ENCODE measurements around the gene PLXNA4. TPM values are rescaled to one million over a fixed set of nuclear protein-coding genes. Genes with fewer than 3 reads are reported as not detected.

Gene PLXNA4
- 1 to 10 TPM; 3.4 to 4.6 TPM for total RNA-seq
- polyA plus RNA-seq: under 1 TPM; 0.63 to 0.69 TPM
- long read RNA-seq, donor 1: 0 reads
- long read RNA-seq, donor 2: 0 reads
- long read RNA-seq, donor 3: 0 reads
- long read RNA-seq, donor 4: 0 reads
- long read RNA-seq, donor 5, partial matches to known transcripts: 0 of 1 reads
- long read RNA-seq, donor 5, other reads (novel, unspliced or antisense): 0 of 1 reads

GRCh38 chr7:132575982-132576720, at the start of gene PLXNA4:
Gene PLXNA4, minus strand, starts transcription at chr7:132576470. Its CDS starts 67,777 bp downstream, at chr7:132508693.
- H3K4me3 ChIP-seq: peak within 1 kb of the TSS; percentile 44
- DNase-seq (peak in 1 of 3 donors; percentile 30), ATAC-seq (ENCODE audit: insufficient read depth, low FRiP score) (no peak)
- no peak within 1 kb of the TSS for H3K9ac ChIP-seq (ENCODE audit: insufficient read depth in 1 of 2, low read length in 2 of 2)
- no peak for TF ChIP-seq CTCF (IDR thresholded peaks at IDR 0.05; ENCODE audit: control extremely low read depth, extremely low read depth)
- WGBS, 2 donors: 2 to 3% methylated on average over 67 of the region's 67 CpGs
- peak within 1 kb of the TSS in 1 of 2 donors; percentile 14 for H3K27ac ChIP-seq (ENCODE audit: low read depth in 1 of 2, low read length in 1 of 2)
- peaks cover 0 to 7% (median 0%) of the 10 kb centered on the region in 4 donors for H3K9me3 ChIP-seq (ENCODE audit: control insufficient read depth in 4 of 4, insufficient read depth in 3 of 4, low read length in 3 of 4)
- no peaks in the 10 kb centered on the region for H3K36me3 ChIP-seq (ENCODE audit: control insufficient read depth in 4 of 4, insufficient read depth in 4 of 4, low read length in 4 of 4)
- peaks cover 0 to 17% (median 10%) of the 10 kb centered on the region in 5 donors for H3K4me1 ChIP-seq (ENCODE audit: control insufficient read depth in 5 of 5, insufficient read depth in 5 of 5, low read length in 5 of 5)
- H3K27me3 ChIP-seq (ENCODE audit: control insufficient read depth in 3 of 3, insufficient read depth in 3 of 3, low read length in 2 of 3): peaks cover 4 to 80% (median 61%) of the 10 kb centered on the region in 3 donors

DNA sequence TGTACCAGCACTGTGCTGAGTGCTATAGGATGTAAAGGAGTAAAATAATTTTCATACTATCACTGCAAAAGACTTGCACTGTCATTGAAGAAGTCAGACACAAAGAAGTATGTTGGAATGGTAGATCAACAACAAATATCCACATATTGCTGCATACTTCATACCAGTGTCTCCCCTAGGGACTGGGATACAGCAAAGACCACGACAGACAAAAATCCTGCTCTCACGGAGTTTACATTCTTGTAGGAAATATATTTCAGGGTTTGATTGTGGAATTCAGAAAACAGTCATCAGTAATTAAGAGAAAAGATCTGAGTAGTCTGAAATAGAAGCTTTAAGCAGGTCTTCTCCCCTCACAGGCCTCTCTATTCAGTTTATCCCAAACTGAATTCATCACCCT, 49.4 kb upstream of the PLXNA4 start:
- no peak overlapping the region for H3K9ac ChIP-seq (ENCODE audit: insufficient read depth in 1 of 2, low read length in 2 of 2)
- TF ChIP-seq CTCF (IDR thresholded peaks at IDR 0.05; ENCODE audit: control extremely low read depth, extremely low read depth): no peak
- no peak overlapping the region for H3K4me3 ChIP-seq
- no peak for ATAC-seq (ENCODE audit: insufficient read depth, low FRiP score)
- 81 to 92% methylated on average over 2 of the region's 2 CpGs for WGBS, 2 donors
- H3K9me3 ChIP-seq (ENCODE audit: control insufficient read depth in 4 of 4, insufficient read depth in 3 of 4, low read length in 3 of 4): no peaks in the 10 kb centered on the region
- DNase-seq: no peak
- H3K36me3 ChIP-seq (ENCODE audit: control insufficient read depth in 4 of 4, insufficient read depth in 4 of 4, low read length in 4 of 4): no peaks in the 10 kb centered on the region
- peaks cover 0 to 2% (median 0%) of the 10 kb centered on the region in 3 donors for H3K27me3 ChIP-seq (ENCODE audit: control insufficient read depth in 3 of 3, insufficient read depth in 3 of 3, low read length in 2 of 3)
- no peak overlapping the region for H3K27ac ChIP-seq (ENCODE audit: low read depth in 1 of 2, low read length in 1 of 2)
- no peaks in the 10 kb centered on the region for H3K4me1 ChIP-seq (ENCODE audit: control insufficient read depth in 5 of 5, insufficient read depth in 5 of 5, low read length in 5 of 5)

DNA sequence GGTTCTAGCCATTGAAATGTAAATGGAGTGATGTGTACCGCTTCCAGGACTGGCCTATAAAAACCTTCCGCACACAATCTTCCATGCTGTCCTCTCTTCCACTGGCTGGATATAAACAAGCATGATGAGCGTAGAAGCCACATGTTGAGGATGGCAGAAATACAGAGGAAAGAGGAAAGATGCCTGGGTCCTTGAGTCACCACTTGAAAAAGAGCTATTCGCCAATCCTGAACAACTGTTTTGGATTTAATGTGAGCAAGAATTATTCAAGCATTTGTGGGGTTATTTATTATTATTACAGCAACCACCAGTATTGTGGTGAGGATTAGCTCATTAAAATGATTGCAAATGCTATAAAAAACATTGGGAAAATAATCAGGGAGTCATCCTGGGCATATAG, 45.8 kb upstream of the PLXNA4 start:
- WGBS, 2 donors: 93 to 99% methylated on average over 4 of the region's 4 CpGs
- H3K27me3 ChIP-seq (ENCODE audit: control insufficient read depth in 3 of 3, insufficient read depth in 3 of 3, low read length in 2 of 3): peaks cover 0 to 2% (median 0%) of the 10 kb centered on the region in 3 donors
- no peak overlapping the region for H3K27ac ChIP-seq (ENCODE audit: low read depth in 1 of 2, low read length in 1 of 2)
- H3K9me3 ChIP-seq (ENCODE audit: control insufficient read depth in 4 of 4, insufficient read depth in 3 of 4, low read length in 3 of 4): peaks cover 0 to 2% (median 0%) of the 10 kb centered on the region in 4 donors
- H3K4me1 ChIP-seq (ENCODE audit: control insufficient read depth in 5 of 5, insufficient read depth in 5 of 5, low read length in 5 of 5): no peaks in the 10 kb centered on the region
- DNase-seq (no peak), ATAC-seq (ENCODE audit: insufficient read depth, low FRiP score) (no peak)
- TF ChIP-seq CTCF (IDR thresholded peaks at IDR 0.05; ENCODE audit: control extremely low read depth, extremely low read depth): no peak
- H3K4me3 ChIP-seq: no peak overlapping the region
- no peak overlapping the region for H3K9ac ChIP-seq (ENCODE audit: insufficient read depth in 1 of 2, low read length in 2 of 2)
- H3K36me3 ChIP-seq (ENCODE audit: control insufficient read depth in 4 of 4, insufficient read depth in 4 of 4, low read length in 4 of 4): no peaks in the 10 kb centered on the region
